HG03060 (cell line): ENCODE results near the gene FXYD5.

Experiments used
- ATAC-seq: cut with Tn5 transposase; IDR thresholded peaks from one replicate; pipeline ENCODE4 v1.9.1; 2021; ENCODE audit warnings: low read depth, moderate number of reproducible peaks; ENCODE audit not compliant: unreplicated experiment

Gene FXYD5

DNA sequence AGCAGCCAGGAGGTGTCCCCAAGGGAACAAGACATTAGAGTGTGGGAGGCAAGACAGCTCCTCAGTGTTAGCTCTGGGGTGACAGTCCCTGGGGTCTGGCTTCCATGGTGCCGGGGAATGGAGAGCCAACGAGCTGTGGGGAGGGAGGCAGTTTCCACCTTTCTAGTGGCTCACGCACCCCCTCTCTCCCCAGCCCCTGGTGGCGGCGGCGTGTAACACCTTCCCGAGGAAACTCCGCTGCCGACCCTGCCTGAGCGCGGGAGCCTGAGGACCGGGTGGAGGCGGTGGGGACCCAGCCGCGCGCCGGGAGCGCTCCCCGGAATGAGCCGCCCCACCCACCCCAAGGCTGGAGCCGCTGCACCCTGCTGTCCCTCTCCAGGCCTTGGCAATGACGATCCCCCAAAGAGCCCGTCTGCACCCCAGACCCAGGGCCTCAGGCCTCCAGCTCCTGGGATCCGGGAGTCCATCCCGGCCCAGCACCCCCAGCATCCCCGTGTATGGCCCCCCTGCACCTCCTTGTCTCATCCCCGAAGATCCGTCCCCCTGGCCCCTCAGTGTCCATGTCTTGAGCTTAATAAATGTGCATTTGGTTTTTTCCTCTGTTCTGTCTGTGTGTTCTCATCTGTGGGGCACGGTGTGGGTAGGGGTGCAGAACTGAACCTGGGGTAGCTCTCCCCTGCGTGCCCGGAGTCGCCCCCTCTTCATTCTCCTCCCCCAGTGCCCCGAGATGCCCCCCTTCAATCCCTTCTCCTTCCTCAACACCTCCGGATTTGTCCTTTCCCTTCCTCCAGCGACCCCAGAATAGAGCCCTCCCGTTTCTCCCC lies 622 bp upstream of the FXYD5 start:
- ATAC-seq, result no peak

DNA sequence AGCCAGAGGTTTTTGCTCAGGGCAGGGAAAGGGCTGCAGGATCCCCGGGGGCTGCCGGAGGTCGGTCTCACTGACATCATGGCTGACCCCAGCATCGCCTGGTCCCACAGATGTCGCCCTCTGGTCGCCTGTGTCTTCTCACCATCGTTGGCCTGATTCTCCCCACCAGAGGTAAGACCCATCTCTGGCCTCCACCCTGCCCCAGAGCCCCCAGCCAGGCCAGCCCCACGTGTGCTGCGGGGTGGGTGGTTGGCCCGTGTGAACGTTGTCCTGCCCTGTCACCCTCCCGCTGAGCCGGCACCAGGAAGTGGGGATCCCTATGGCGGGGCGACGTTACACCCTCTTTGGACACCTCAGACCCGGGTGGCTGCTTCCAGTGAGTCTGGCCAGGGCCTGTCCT lies 906 bp downstream of the FXYD5 start:
- no peak for ATAC-seq

DNA sequence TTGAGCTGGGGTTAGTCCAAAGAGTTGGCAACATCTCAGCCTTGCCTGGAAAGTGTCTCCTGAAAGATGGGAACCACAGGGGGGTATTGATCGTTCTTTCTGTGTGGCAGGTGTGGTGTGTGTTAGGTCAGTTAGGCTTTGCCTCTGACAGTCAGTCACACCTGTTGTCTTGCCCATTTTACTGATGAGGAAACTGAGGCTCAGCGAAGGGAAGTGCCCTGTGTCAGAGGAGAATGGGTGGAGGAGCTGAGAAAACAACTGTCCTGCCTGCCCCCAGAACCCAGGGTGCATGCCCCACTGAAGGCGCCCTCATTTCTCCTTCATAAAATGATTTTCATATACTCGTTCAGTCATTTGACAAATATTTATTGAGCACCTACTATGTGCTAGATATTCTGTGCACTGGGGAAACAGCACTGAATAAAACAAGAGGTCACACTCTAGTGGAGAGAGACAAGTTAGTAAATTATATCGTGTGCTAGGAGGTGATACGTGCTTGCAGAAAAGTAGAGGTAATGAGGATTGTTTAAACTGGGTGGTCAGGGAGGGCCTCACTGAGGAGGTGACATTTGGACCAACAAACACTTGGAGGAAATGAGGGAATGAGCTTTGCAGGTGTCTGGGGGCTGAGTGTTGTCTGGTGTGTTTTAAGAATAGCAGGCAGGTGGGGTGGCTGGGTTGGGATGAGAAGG lies 1.6 kb downstream of the FXYD5 start:
- no peak for ATAC-seq

DNA sequence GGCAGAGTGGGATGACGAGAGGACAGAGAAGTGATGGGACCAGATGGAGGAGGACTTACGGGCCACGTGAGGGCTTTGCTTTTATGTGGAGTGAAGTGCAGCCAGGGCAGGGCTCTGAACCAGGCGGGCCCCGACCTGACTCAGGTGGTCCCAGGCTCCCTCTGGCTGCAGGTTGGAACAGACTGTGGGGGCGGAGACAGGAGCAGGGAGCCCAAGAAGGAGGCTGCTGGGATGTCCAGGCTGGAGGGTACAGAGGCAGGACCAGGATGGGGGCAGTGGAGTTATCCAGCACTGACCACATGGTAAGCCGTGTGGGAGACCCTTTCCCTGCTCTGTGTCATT lies 2.1 kb downstream of the FXYD5 start:
- ATAC-seq, result no peak

- ATAC-seq, result no peak
These were observed 2.9 kb downstream of the FXYD5 start for GRCh38 chr19:35157431-35157830.

- no peak for ATAC-seq
These were observed 5.1 kb downstream of the FXYD5 start for GRCh38 chr19:35159606-35160005.

DNA sequence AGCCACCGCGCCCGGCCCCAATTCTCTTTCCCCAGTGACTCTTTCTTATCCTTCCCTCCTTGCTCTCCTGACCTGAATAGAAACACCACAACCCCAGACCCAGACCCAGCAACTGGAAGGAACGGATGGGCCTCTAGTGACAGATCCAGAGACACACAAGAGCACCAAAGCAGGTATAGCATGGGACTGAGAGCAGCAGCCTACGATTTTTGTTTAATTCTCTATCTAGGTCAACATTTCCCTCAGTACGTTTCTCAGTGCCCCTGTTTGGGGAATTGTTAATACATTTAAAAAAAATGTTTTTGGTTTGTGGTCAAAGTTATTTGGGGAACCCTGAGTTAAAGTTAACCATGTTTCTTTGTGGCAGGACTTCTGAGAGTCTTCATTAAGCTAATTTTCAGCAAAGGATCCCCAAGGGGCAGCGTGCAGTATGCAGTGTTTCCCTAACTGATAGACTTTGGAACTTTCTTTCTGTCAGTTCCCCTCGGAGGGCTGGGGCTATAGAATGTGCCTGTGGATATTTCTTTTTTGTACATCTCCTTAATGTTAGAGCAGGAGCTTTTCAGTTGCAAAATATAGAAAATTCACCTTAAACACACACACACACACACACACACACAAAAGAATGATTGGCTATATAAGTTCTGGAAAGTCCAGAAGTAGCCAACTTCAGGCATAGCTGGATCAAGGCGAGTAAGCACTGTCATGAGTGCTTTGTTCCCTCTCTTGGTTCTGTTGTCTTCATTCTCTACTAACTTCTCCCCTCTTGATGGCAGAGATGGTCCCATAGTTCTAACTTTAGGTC lies 6.3 kb downstream of the FXYD5 start:
- no peak for ATAC-seq

- ATAC-seq, result no peak
These were observed 6.9 kb downstream of the FXYD5 start for GRCh38 chr19:35161434-35161743.

GRCh38 chr19:35162471-35163326 lies 8.2 kb downstream of the FXYD5 start:
- no peak for ATAC-seq

- no peak for ATAC-seq
These were observed 9.9 kb downstream of the FXYD5 start for GRCh38 chr19:35164418-35164817.

DNA sequence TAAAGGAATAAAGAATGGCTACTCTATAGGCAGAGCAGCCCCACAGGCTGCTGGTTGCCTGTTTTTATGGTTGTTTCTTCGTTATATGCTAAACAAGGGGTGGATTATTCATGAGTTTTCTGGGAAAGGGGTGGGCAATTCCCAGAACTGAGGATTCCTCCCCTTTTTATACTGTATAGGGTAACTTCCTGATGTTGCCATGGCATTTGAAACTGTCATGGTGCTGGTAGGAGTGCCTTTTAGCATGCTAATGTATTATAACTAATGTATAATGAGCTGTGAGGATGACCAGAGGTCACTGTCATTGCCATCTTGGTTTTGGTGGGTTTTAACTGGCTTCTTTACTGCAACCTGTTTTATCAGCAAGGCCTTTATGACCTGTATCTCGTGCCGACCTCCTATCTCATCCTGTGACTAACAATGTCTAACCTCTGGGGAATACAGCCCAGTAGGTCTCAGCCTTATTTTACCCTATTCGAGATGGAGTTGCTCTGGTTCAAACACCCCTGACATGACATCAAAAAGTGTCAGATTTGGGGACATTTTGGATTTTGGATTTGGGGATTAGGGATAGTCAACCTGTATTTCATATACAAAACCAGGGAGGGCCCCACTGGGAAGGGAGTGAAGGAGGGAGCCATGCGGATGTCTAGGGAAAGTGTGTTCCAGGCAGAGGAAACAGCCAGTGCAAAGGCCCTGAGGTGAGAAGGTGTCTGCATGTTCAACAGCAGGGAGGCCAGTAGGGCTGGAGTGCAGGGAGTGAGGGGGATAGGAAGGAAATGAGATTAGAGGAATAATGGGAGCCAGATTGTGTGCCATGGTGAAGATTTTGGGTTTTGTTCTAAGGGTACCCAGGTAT lies 10.9 kb downstream of the FXYD5 start:
- ATAC-seq, result no peak

- ATAC-seq, result no peak
These were observed 11.8 kb downstream of the FXYD5 start for GRCh38 chr19:35166100-35167063.

DNA sequence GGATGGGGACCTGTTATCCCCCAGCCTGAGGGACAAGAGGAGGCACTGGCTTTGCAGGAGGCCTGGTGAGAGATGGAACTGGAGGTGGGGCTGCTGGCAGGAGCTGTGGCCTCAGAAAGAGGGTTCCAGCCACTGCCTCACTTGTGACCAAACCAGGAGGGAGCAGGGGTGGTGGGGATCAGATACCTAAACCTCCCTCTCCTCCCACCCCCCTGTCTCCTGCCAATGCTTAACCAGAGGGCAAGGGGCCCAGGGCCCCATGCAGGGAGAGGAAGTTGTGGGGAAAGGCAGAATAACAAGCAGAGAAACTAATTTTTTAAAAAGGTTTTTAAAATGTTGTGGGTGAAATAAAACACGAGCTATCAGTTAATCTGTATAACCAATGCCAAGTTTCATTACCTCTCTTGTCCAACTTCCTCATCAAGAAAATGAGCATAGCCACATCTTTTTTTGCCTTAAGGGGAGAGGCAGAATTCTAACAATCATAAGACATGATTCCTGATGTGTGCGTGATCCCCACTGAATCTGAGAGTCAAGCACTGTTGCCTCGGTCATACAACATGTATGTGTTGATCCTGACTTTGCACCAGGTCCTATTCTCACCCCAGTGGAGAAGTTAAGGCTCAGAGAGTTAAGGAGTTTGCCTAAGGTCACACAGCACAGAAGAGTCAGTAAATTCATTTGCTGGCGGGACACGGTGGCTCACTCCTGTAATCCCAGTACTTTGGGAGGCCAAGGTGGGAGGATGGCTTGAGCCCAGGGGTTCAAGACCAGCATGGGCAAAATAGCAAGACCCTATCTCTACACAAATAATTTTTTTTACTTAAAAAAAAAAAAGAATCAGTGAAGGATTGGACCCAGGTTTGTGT lies 12.9 kb downstream of the FXYD5 start:
- no peak for ATAC-seq

GRCh38 chr19:35168196-35168595 lies 13.7 kb downstream of the FXYD5 start:
- ATAC-seq, result no peak

DNA sequence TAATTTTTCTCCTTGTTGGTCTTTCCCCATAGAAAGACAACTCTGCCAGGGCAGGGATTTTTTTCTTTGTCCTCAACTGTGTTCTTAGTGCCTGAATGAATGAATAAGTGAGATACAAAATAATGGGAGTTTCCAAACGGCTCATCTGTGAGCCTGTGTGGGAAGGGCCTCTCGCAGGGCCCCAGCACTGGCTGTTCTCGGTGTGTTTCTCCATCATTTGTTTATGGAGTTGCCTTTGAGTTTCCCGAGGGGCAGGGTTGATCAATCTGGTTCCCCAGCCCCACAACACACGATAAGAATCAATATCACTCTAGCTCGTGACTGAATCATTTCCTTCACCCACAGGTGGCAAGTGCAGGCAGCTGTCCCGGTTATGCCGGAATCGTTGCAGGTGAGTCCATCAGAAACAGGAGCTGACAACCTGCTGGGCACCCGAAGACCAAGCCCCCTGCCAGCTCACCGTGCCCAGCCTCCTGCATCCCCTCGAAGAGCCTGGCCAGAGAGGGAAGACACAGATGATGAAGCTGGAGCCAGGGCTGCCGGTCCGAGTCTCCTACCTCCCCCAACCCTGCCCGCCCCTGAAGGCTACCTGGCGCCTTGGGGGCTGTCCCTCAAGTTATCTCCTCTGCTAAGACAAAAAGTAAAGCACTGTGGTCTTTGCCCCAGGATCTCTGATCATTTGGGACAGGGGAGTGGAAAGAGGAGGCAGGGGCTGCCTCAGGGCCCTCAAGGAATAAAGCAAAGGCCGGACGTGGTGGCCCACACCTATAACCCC lies 14.9 kb downstream of the FXYD5 start:
- ATAC-seq, result no peak

DNA sequence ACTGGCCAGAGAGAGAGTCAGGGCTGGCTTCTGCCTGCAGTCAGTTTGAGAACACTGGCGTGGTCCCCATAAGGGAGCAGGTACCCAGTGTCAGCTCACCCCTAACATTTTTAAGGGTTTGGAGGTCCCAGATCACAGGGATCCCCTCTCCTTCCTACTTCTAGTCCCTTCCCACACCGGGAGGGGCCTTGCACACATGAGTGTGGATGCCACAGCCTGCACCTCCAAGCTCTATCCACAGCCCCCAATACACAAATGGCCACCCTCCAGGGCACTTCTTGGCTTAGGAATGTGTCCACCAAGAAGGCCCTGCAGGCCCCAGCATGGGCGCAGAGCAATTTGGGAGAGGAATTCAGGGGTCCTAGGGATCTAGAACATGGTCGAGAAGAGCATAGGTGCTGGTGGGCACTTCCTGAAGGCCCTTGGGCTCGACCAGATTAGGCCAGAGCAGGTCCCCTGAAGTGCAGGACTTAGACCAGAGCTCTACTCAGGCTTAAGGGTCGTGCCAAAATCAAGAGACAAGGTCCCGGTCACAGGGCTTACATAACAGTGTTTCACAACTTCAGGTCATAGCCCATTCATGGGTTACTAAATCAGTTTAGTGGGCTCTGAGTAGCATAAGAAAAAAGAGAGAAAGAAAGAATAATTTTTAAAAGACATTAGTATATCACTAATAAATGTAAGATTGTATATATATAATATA lies 16.0 kb downstream of the FXYD5 start:
- no peak for ATAC-seq
